Measurements from ENCODE around the gene FOXJ1. TPM values are rescaled to one million over a fixed set of nuclear protein-coding genes. Genes with fewer than 3 reads are reported as not detected.

FOXJ1 gene
- total and polyA plus RNA-seq, 2 of the 13 experiments (the other 11 are each of a cell fraction or from before 2014, with no cell fraction given): 0.98 to 1.6 TPM

GRCh38 chr17:76182016-76182764, 41.1 kb upstream of the FOXJ1 start (continued):
- TF ChIP-seq TRIM22 (IDR thresholded peaks at IDR 0.05) (no peak), POLR2AphosphoS5 (IDR thresholded peaks at IDR 0.05; ENCODE audit: low read depth, low read length) (no peak), ZNF280D (CRISPR knock-in tag; IDR thresholded peaks at IDR 0.05) (no peak), ZFP36L1 (CRISPR knock-in tag; IDR thresholded peaks at IDR 0.05) (no peak), PAWR (CRISPR knock-in tag; IDR thresholded peaks at IDR 0.05; ENCODE audit: borderline replicate concordance) (no peak), NAIF1 (CRISPR knock-in tag; IDR thresholded peaks at IDR 0.05; ENCODE audit: borderline replicate concordance) (no peak), ZNF251 (CRISPR knock-in tag; IDR thresholded peaks at IDR 0.05) (no peak), ZNF614 (CRISPR knock-in tag; IDR thresholded peaks at IDR 0.05; ENCODE audit: borderline replicate concordance) (peak; percentile 73; the same call in 1 of the 2 replicates), ZNF256 (CRISPR knock-in tag; conservative IDR thresholded peaks at IDR 0.05) (0 out of 2 replicates have a peak, but pooled peaks have one; percentile 37), NR2F6 (IDR thresholded peaks at IDR 0.05) (peak; percentile 92), NR2F6 (CRISPR knock-in tag; IDR thresholded peaks at IDR 0.05) (peak; percentile 96), SAP130 (CRISPR knock-in tag; IDR thresholded peaks at IDR 0.05; ENCODE audit: low read depth) (peak; percentile 71), FLYWCH1 (CRISPR knock-in tag; IDR thresholded peaks at IDR 0.05) (no peak), PHF5A (CRISPR knock-in tag; IDR thresholded peaks at IDR 0.05; ENCODE audit: low read depth, unreplicated experiment) (peak; percentile 47), AHR (CRISPR knock-in tag; IDR thresholded peaks at IDR 0.05) (peak; percentile 77; the same call in 1 of the 2 replicates), JARID2 (CRISPR knock-in tag; IDR thresholded peaks at IDR 0.05; ENCODE audit: insufficient replicate concordance) (no peak), BCL6 (CRISPR knock-in tag; IDR thresholded peaks at IDR 0.05) (peak; percentile 44; the same call in 1 of the 2 replicates), ZNF282 (IDR thresholded peaks at IDR 0.05; ENCODE audit: partially characterized antibody) (no peak), ZFP91 (CRISPR knock-in tag; IDR thresholded peaks at IDR 0.05; ENCODE audit: borderline replicate concordance) (peak; percentile 51; the same call in 1 of the 2 replicates), ZNF138 (CRISPR knock-in tag; IDR thresholded peaks at IDR 0.05; ENCODE audit: low read depth) (no peak), PRDM15 (CRISPR knock-in tag; IDR thresholded peaks at IDR 0.05) (no peak)
